ENCODE results near the gene GTPBP6.

Gene GTPBP6

GRCh38 chrX:361231-362145 lies 42.9 kb upstream of the GTPBP6 start:
- no peak for TF ChIP-seq EZH2phosphoT487 (IDR thresholded peaks at IDR 0.05; ENCODE audit: borderline replicate concordance, low read length)
- TF ChIP-seq, protein P1, sequence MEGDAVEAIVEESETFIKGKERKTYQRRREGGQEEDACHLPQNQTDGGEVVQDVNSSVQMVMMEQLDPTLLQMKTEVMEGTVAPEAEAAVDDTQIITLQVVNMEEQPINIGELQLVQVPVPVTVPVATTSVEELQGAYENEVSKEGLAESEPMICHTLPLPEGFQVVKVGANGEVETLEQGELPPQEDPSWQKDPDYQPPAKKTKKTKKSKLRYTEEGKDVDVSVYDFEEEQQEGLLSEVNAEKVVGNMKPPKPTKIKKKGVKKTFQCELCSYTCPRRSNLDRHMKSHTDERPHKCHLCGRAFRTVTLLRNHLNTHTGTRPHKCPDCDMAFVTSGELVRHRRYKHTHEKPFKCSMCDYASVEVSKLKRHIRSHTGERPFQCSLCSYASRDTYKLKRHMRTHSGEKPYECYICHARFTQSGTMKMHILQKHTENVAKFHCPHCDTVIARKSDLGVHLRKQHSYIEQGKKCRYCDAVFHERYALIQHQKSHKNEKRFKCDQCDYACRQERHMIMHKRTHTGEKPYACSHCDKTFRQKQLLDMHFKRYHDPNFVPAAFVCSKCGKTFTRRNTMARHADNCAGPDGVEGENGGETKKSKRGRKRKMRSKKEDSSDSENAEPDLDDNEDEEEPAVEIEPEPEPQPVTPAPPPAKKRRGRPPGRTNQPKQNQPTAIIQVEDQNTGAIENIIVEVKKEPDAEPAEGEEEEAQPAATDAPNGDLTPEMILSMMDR (IDR thresholded peaks at IDR 0.05; ENCODE audit: low read depth, low read length, poor library complexity, severe bottlenecking), result no peak
- no peaks in the 10 kb centered on the region for H3K9me2 ChIP-seq (replicated peaks; ENCODE audit: control insufficient read depth, low read length)
- H3K4me2 ChIP-seq (ENCODE audit: low read length), result no peak overlapping the region
- no peaks in the 10 kb centered on the region; the same call in 1 of the 2 replicates for H4K20me1 ChIP-seq (ENCODE audit: control insufficient read depth, insufficient read depth, low read depth, low read length)
- H3F3A ChIP-seq (ENCODE audit: control insufficient read depth, insufficient read depth), result 0 out of 2 replicates have a peak, but pooled peaks cover 2% of the 10 kb centered on the region
- H3K27ac ChIP-seq (ENCODE audit: low read depth, low read length), result no peak overlapping the region
- no peaks in the 10 kb centered on the region for H3K27me3 ChIP-seq (ENCODE audit: control insufficient read depth, low read length)
- H3K79me2 ChIP-seq (ENCODE audit: control insufficient read depth, low read length), result peaks cover 80% of the 10 kb centered on the region
- H3K4me1 ChIP-seq (ENCODE audit: control insufficient read depth, low read length), result no peaks in the 10 kb centered on the region
- H3K36me3 ChIP-seq (ENCODE audit: control insufficient read depth, low read length), result peaks cover 76% of the 10 kb centered on the region
- H3K4me3 ChIP-seq (ENCODE audit: low read length), result no peak overlapping the region
- H3K9me3 ChIP-seq (ENCODE audit: control insufficient read depth, insufficient read depth, low read length), result peaks cover 9% of the 10 kb centered on the region; the same call in 1 of the 2 replicates

GRCh38 chrX:360496-361150 lies 42.0 kb upstream of the GTPBP6 start:
- H3K4me3 ChIP-seq (ENCODE audit: low read length), result no peak overlapping the region
- no peaks in the 10 kb centered on the region for H3K27me3 ChIP-seq (ENCODE audit: control insufficient read depth, low read length)
- no peaks in the 10 kb centered on the region for H3K9me2 ChIP-seq (replicated peaks; ENCODE audit: control insufficient read depth, low read length)
- 0 out of 2 replicates have a peak, but pooled peaks cover 2% of the 10 kb centered on the region for H3F3A ChIP-seq (ENCODE audit: control insufficient read depth, insufficient read depth)
- peaks cover 85% of the 10 kb centered on the region for H3K36me3 ChIP-seq (ENCODE audit: control insufficient read depth, low read length)
- H3K79me2 ChIP-seq (ENCODE audit: control insufficient read depth, low read length), result peaks cover 89% of the 10 kb centered on the region
- no peaks in the 10 kb centered on the region for H3K4me1 ChIP-seq (ENCODE audit: control insufficient read depth, low read length)
- H3K4me2 ChIP-seq (ENCODE audit: low read length), result no peak overlapping the region
- peaks cover 3% of the 10 kb centered on the region; the same call in 1 of the 2 replicates for H4K20me1 ChIP-seq (ENCODE audit: control insufficient read depth, insufficient read depth, low read depth, low read length)
- no peak for TF ChIP-seq EZH2phosphoT487 (IDR thresholded peaks at IDR 0.05; ENCODE audit: borderline replicate concordance, low read length)
- TF ChIP-seq, protein P1 (IDR thresholded peaks at IDR 0.05; ENCODE audit: low read depth, low read length, poor library complexity, severe bottlenecking), result no peak
- peaks cover 9% of the 10 kb centered on the region; the same call in 1 of the 2 replicates for H3K9me3 ChIP-seq (ENCODE audit: control insufficient read depth, insufficient read depth, low read length)
- no peak overlapping the region for H3K27ac ChIP-seq (ENCODE audit: low read depth, low read length)

GRCh38 chrX:358651-359143 lies 40.1 kb upstream of the GTPBP6 start:
- Histone ChIP-seq H3K4me3 (ENCODE audit: low read length) (no peak overlapping the region), H4K20me1 (ENCODE audit: control insufficient read depth, insufficient read depth, low read depth, low read length) (peaks cover 3% of the 10 kb centered on the region; the same call in 1 of the 2 replicates), H3F3A (ENCODE audit: control insufficient read depth, insufficient read depth) (0 out of 2 replicates have a peak, but pooled peaks cover 2% of the 10 kb centered on the region), H3K79me2 (ENCODE audit: control insufficient read depth, low read length) (peaks cover 100% of the 10 kb centered on the region), H3K4me1 (ENCODE audit: control insufficient read depth, low read length) (no peaks in the 10 kb centered on the region), H3K4me2 (ENCODE audit: low read length) (no peak overlapping the region), H3K36me3 (ENCODE audit: control insufficient read depth, low read length) (peaks cover 97% of the 10 kb centered on the region), H3K27ac (ENCODE audit: low read depth, low read length) (no peak overlapping the region), H3K9me3 (ENCODE audit: control insufficient read depth, insufficient read depth, low read length) (peaks cover 9% of the 10 kb centered on the region; the same call in 1 of the 2 replicates), H3K9me2 (replicated peaks; ENCODE audit: control insufficient read depth, low read length) (no peaks in the 10 kb centered on the region), H3K27me3 (ENCODE audit: control insufficient read depth, low read length) (no peaks in the 10 kb centered on the region)
- TF ChIP-seq, protein P1 (IDR thresholded peaks at IDR 0.05; ENCODE audit: low read depth, low read length, poor library complexity, severe bottlenecking), result no peak

Measured in DOHH2 (cell line).